Peyer's patch (tissue), 4 donors: ENCODE data around the gene DHX16.

Experiments
- POLR2A ChIP-seq, 2 donors: fragments of 450-650 bp; IDR thresholded peaks; one replicate each; pipeline ENCODE4 v1.5.1; 2017; ENCODE audit warnings: antibody characterized with exemption in 2 of 2, mild to moderate bottlenecking in 2 of 2, moderate library complexity in 2 of 2
- TF ChIP-seq, protein P1 (sequence below), 6 experiments: fragments of 450-650 bp in 4 of 6; fragments of 200-600 bp in 2 of 6; sonication (generic) in 1 of 6; IDR thresholded peaks; one replicate each; pipeline ENCODE4 v1.5.1; 2017 to 2019; ENCODE audit warnings: antibody characterized with exemption in 6 of 6, mild to moderate bottlenecking in 3 of 6, moderate library complexity in 1 of 6

DNA sequence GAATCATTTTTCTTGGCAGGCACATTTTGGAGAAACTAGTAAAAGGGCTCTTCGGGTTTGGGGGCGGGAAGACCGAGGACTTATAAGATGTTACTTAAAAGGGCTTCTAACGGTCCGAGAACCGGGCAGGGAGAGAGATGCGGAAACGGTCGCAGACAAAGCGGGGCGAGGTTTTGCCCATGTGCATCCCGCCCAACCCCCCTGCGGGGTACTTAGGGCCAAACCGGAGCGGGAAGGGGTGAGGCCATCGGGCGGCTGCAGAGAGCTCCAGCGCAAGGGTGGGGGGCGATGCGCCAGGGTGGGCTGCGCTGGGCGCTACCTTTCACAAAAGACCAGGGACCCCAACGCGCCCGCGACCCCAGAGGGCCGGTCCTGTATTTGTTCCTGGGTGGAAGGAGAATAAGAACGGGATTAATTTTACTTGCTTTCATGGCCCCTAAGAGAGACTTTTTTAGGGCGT is 48.0 kb upstream of the DHX16 start:
- TF ChIP-seq, protein P1, sequence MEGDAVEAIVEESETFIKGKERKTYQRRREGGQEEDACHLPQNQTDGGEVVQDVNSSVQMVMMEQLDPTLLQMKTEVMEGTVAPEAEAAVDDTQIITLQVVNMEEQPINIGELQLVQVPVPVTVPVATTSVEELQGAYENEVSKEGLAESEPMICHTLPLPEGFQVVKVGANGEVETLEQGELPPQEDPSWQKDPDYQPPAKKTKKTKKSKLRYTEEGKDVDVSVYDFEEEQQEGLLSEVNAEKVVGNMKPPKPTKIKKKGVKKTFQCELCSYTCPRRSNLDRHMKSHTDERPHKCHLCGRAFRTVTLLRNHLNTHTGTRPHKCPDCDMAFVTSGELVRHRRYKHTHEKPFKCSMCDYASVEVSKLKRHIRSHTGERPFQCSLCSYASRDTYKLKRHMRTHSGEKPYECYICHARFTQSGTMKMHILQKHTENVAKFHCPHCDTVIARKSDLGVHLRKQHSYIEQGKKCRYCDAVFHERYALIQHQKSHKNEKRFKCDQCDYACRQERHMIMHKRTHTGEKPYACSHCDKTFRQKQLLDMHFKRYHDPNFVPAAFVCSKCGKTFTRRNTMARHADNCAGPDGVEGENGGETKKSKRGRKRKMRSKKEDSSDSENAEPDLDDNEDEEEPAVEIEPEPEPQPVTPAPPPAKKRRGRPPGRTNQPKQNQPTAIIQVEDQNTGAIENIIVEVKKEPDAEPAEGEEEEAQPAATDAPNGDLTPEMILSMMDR (IDR thresholded peaks at IDR 0.05): no peak
- no peak for TF ChIP-seq POLR2A (IDR thresholded peaks at IDR 0.05)
